KMS-11 (cell line): ENCODE measurements around the gene LSR.

ENCODE experiments used
- H2AFZ ChIP-seq: fragments of 200-600 bp; sonication (generic); 2 replicates; pipeline ENCODE4 v1.6.1; 2016; ENCODE audit warnings: antibody characterized with exemption, mixed run types, low read depth
- H3K27ac ChIP-seq: fragments of 200-600 bp; sonication (generic); 2 replicates; pipeline ENCODE4 v1.6.1; 2016; ENCODE audit warnings: mild to moderate bottlenecking, mixed run types
- H3K27me3 ChIP-seq: fragments of 200-600 bp; sonication (generic); 2 replicates; pipeline ENCODE4 v1.6.1; 2017; ENCODE audit warnings: mild to moderate bottlenecking, low read depth, mixed run types, moderate library complexity; ENCODE audit not compliant: insufficient read depth
- H3K36me3 ChIP-seq: fragments of 200-600 bp; sonication (generic); 2 replicates; pipeline ENCODE4 v1.6.1; 2017; ENCODE audit warnings: mild to moderate bottlenecking, mixed run types; ENCODE audit not compliant: insufficient read depth
- H3K4me1 ChIP-seq: fragments of 200-600 bp; sonication (generic); 2 replicates; pipeline ENCODE4 v1.6.1; 2016; ENCODE audit warnings: mild to moderate bottlenecking, low read depth, mixed run types; ENCODE audit not compliant: poor library complexity, severe bottlenecking
- H3K4me2 ChIP-seq: fragments of 200-600 bp; sonication (generic); 2 replicates; pipeline ENCODE4 v1.7.0; 2016; ENCODE audit warnings: mild to moderate bottlenecking, mixed run types
- H3K4me3 ChIP-seq: fragments of 200-600 bp; sonication (generic); IDR thresholded peaks from 2 replicates; pipeline ENCODE4 v1.6.1; 2017; ENCODE audit warnings: low read depth, low read length, mixed read lengths; ENCODE audit not compliant: insufficient read depth
- H3K79me2 ChIP-seq: fragments of 200-600 bp; sonication (generic); 2 replicates; pipeline ENCODE4 v1.6.1; 2016; ENCODE audit warnings: low read depth, mixed run types; ENCODE audit not compliant: insufficient read depth
- H3K9ac ChIP-seq: fragments of 200-600 bp; sonication (generic); 2 replicates; pipeline ENCODE4 v1.6.1; 2016; ENCODE audit warnings: mild to moderate bottlenecking, mixed run types
- H4K20me1 ChIP-seq: fragments of 200-600 bp; sonication (generic); 2 replicates; pipeline ENCODE4 v1.6.1; 2016; ENCODE audit warnings: mild to moderate bottlenecking, mixed run types; ENCODE audit not compliant: insufficient read depth
- TF ChIP-seq, protein P1 (sequence below): fragments of 200-600 bp; sonication (generic); conservative IDR thresholded peaks from 2 replicates; pipeline ENCODE4 v1.6.1; 2017; ENCODE audit warnings: low read depth, mild to moderate bottlenecking, antibody characterized with exemption, low read length, moderate library complexity, mixed read lengths

Gene LSR

DNA sequence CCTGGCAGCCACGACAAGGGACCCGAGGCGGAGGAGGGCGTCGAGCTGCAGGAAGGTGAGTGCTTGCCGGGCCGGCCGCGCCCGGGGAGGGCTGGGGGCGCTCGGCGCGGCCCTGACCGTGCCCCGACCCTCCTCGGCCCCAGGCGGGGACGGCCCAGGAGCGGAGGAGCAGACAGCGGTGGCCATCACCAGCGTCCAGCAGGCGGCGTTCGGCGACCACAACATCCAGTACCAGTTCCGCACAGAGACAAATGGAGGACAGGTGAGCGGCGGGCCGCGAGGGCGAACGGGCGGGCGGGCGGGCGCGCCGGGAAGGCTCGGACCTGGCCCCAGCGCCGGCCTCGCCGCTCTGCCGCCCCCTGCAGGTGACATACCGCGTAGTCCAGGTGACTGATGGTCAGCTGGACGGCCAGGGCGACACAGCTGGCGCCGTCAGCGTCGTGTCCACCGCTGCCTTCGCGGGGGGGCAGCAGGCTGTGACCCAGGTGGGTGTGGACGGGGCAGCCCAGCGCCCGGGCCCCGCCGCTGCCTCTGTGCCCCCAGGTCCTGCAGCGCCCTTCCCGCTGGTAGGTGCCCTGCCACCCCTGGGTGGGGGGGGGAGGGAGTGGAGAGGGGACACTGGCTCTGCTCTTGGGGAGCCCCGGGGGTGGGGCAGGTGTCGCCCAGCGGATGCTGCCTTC, 20.8 kb downstream of the LSR start:
- H4K20me1 ChIP-seq: no peaks in the 10 kb centered on the region
- no peaks in the 10 kb centered on the region for H3K36me3 ChIP-seq
- peak overlapping the region; percentile 71; the same call in 1 of the 2 replicates for H3K9ac ChIP-seq
- H3K79me2 ChIP-seq: peaks cover 10% of the 10 kb centered on the region; the same call in 1 of the 2 replicates
- TF ChIP-seq, protein P1, sequence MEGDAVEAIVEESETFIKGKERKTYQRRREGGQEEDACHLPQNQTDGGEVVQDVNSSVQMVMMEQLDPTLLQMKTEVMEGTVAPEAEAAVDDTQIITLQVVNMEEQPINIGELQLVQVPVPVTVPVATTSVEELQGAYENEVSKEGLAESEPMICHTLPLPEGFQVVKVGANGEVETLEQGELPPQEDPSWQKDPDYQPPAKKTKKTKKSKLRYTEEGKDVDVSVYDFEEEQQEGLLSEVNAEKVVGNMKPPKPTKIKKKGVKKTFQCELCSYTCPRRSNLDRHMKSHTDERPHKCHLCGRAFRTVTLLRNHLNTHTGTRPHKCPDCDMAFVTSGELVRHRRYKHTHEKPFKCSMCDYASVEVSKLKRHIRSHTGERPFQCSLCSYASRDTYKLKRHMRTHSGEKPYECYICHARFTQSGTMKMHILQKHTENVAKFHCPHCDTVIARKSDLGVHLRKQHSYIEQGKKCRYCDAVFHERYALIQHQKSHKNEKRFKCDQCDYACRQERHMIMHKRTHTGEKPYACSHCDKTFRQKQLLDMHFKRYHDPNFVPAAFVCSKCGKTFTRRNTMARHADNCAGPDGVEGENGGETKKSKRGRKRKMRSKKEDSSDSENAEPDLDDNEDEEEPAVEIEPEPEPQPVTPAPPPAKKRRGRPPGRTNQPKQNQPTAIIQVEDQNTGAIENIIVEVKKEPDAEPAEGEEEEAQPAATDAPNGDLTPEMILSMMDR: peak; percentile 64
- H3K4me3 ChIP-seq: no peak overlapping the region
- peak overlapping the region; percentile 74 for H3K27ac ChIP-seq
- H3K27me3 ChIP-seq: no peaks in the 10 kb centered on the region
- peak overlapping the region; percentile 60 for H3K4me2 ChIP-seq
- H2AFZ ChIP-seq: peak overlapping the region; percentile 38; the same call in 1 of the 2 replicates
- H3K4me1 ChIP-seq: peaks cover 9% of the 10 kb centered on the region

GRCh38 chr19:35270381-35270811, 21.6 kb downstream of the LSR start:
- no peak overlapping the region for H3K9ac ChIP-seq
- H3K4me2 ChIP-seq: peak overlapping the region; percentile 60
- peaks cover 9% of the 10 kb centered on the region for H3K4me1 ChIP-seq
- no peaks in the 10 kb centered on the region for H3K36me3 ChIP-seq
- no peak overlapping the region for H3K4me3 ChIP-seq
- H3K79me2 ChIP-seq: peaks cover 10% of the 10 kb centered on the region; the same call in 1 of the 2 replicates
- no peak overlapping the region for H3K27ac ChIP-seq
- H4K20me1 ChIP-seq: no peaks in the 10 kb centered on the region
- TF ChIP-seq, protein P1: no peak
- no peak overlapping the region for H2AFZ ChIP-seq
- no peaks in the 10 kb centered on the region for H3K27me3 ChIP-seq

DNA sequence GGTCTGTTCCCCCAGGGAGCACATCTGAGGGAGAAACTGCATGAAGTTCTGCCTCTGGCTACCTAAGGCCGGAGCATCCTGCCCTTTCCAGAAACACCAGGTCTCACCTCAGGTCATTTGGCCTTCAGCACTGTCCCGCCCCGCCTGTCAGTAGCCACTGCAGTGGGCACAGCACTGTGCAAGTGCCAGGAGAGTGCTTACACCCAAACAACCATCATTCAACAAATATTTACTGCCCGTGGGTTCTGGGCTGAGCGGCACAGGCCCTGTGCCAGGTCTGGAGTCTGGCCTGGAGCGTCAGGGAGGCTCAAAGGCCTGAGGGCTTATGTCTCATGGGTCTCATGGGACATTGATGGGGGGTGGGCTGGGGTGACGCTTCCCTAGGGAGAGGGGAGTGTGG, 22.7 kb downstream of the LSR start:
- H3K36me3 ChIP-seq: no peaks in the 10 kb centered on the region

GRCh38 chr19:35272122-35272719, 23.4 kb downstream of the LSR start:
- H3K4me1 ChIP-seq: peaks cover 6% of the 10 kb centered on the region
- no peak overlapping the region for H3K9ac ChIP-seq
- H4K20me1 ChIP-seq: no peaks in the 10 kb centered on the region
- H2AFZ ChIP-seq: no peak overlapping the region
- H3K36me3 ChIP-seq: no peaks in the 10 kb centered on the region
- H3K4me3 ChIP-seq: no peak overlapping the region
- H3K4me2 ChIP-seq: no peak overlapping the region
- H3K27ac ChIP-seq: no peak overlapping the region
- H3K27me3 ChIP-seq: no peaks in the 10 kb centered on the region
- TF ChIP-seq, protein P1: no peak
- H3K79me2 ChIP-seq: peaks cover 6% of the 10 kb centered on the region; the same call in 1 of the 2 replicates

More for the DNA sequence above, 22.7 kb downstream of the LSR start:
- no peaks in the 10 kb centered on the region for H4K20me1 ChIP-seq
- no peak overlapping the region for H2AFZ ChIP-seq
- H3K27ac ChIP-seq: no peak overlapping the region
- H3K79me2 ChIP-seq: peaks cover 10% of the 10 kb centered on the region; the same call in 1 of the 2 replicates
- no peak overlapping the region for H3K4me2 ChIP-seq
- H3K27me3 ChIP-seq: no peaks in the 10 kb centered on the region
- TF ChIP-seq, protein P1: no peak
- no peak overlapping the region for H3K4me3 ChIP-seq
- H3K4me1 ChIP-seq: peaks cover 9% of the 10 kb centered on the region
- no peak overlapping the region for H3K9ac ChIP-seq
